ENCODE data around the gene SFSWAP.

The SFSWAP gene

DNA sequence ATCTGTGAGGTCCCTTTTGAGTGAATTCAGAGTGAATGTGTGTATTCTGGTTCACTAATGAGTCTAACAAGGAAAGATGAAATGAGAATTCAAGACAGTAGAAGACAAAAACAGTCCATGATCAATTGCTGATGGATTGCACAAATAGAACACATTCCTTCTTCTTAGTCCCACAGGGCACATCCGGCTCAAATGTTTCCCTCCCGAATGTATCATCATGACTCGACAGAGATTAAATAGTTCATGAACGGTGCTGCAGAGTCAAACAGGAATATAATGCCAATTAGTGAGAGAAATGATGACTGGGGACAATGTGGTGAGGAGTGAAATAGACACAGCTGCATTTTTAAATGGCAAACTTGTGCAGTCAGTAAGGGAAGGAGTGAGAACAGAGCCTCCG lies 11.5 kb upstream of the SFSWAP start:
- TF ChIP-seq FOXP2 (optimal IDR thresholded peaks at IDR 0.05; ENCODE audit: borderline replicate concordance, extremely low read depth, extremely low read length, insufficient read depth): no peak
- TF ChIP-seq TAF1 (IDR thresholded peaks at IDR 0.05; ENCODE audit: borderline replicate concordance, insufficient read depth, low read length): no peak
- TF ChIP-seq, protein P1, sequence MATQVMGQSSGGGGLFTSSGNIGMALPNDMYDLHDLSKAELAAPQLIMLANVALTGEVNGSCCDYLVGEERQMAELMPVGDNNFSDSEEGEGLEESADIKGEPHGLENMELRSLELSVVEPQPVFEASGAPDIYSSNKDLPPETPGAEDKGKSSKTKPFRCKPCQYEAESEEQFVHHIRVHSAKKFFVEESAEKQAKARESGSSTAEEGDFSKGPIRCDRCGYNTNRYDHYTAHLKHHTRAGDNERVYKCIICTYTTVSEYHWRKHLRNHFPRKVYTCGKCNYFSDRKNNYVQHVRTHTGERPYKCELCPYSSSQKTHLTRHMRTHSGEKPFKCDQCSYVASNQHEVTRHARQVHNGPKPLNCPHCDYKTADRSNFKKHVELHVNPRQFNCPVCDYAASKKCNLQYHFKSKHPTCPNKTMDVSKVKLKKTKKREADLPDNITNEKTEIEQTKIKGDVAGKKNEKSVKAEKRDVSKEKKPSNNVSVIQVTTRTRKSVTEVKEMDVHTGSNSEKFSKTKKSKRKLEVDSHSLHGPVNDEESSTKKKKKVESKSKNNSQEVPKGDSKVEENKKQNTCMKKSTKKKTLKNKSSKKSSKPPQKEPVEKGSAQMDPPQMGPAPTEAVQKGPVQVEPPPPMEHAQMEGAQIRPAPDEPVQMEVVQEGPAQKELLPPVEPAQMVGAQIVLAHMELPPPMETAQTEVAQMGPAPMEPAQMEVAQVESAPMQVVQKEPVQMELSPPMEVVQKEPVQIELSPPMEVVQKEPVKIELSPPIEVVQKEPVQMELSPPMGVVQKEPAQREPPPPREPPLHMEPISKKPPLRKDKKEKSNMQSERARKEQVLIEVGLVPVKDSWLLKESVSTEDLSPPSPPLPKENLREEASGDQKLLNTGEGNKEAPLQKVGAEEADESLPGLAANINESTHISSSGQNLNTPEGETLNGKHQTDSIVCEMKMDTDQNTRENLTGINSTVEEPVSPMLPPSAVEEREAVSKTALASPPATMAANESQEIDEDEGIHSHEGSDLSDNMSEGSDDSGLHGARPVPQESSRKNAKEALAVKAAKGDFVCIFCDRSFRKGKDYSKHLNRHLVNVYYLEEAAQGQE (IDR thresholded peaks at IDR 0.05; ENCODE audit: insufficient read depth in 1 of 2, low read depth in 2 of 2, low read length in 2 of 2): no peak
- TF ChIP-seq POLR2AphosphoS5 (IDR thresholded peaks at IDR 0.05; ENCODE audit: low read depth, low read length): no peak
- no peak for TF ChIP-seq SIN3A (IDR thresholded peaks at IDR 0.05; ENCODE audit: borderline replicate concordance, insufficient read depth, low read length)

DNA sequence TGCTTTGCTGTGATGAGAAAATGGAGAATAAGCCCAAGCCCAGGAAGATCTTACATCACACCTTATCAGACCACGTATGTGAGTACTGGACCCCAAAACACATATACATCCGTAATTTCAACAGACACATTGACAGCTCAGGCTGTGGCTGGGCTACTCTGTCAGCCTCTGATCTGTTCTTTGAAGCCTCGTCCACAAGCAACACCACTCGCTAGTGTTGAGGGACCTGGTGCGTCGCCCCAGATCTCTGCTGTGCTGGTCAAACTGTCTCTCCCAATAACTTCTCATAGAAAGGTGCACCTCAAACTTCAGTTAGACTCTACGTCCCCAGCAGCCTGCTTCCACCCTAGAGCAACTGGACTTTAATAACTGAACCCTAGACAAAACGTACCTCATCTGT lies 10.6 kb upstream of the SFSWAP start:
- TF ChIP-seq FOXP2 (optimal IDR thresholded peaks at IDR 0.05; ENCODE audit: borderline replicate concordance, extremely low read depth, extremely low read length, insufficient read depth) (no peak), TAF1 (IDR thresholded peaks at IDR 0.05; ENCODE audit: borderline replicate concordance, insufficient read depth, low read length) (no peak), POLR2AphosphoS5 (IDR thresholded peaks at IDR 0.05; ENCODE audit: low read depth, low read length) (no peak), SIN3A (IDR thresholded peaks at IDR 0.05; ENCODE audit: borderline replicate concordance, insufficient read depth, low read length) (no peak)
- TF ChIP-seq, protein P1 (IDR thresholded peaks at IDR 0.05; ENCODE audit: insufficient read depth in 1 of 2, low read depth in 2 of 2, low read length in 2 of 2): no peak

DNA sequence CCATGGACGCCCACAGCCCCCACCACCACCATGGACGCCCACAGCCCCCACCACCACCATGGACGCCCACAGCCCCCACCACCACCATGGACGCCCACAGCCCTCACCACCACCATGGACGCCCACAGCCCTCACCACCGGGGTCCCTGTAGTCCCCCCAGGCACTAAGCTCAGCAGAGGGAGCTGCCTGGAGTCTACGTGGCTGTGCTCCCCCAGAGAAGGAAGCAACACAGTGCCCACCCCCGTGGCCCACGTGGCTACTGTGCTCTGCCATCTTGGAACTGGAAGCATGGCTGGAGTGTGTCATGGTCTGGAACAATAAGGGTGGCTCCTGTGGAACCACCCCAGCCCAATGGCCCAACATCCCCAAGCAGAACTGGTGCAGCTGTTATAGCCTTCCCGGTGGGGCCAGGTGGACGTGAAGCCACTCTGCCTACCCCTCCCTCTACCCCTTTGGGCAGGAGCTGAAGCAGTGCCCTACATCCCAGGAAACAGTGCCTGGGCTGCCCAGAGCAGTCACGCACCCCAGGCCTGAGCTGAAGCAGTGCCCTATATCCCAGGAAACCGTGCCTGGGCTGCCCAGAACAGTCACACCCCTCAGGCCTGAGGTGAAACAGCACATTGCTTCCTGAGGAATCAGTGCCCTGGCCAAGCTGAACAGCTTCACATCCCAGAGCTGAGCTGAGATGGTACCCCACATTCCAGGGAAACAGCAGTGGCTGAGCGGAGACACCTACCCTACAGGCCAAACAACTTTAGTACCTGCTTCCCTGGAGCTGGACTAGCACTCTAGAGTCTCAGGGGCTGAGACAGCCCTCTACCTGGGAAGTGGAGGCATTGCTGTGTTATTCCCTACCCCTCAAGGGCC lies 9.0 kb upstream of the SFSWAP start:
- TF ChIP-seq, protein P1 (IDR thresholded peaks at IDR 0.05; ENCODE audit: insufficient read depth in 1 of 2, low read depth in 2 of 2, low read length in 2 of 2): no peak
- TF ChIP-seq SIN3A (IDR thresholded peaks at IDR 0.05; ENCODE audit: borderline replicate concordance, insufficient read depth, low read length) (no peak), FOXP2 (optimal IDR thresholded peaks at IDR 0.05; ENCODE audit: borderline replicate concordance, extremely low read depth, extremely low read length, insufficient read depth) (no peak), POLR2AphosphoS5 (IDR thresholded peaks at IDR 0.05; ENCODE audit: low read depth, low read length) (no peak), TAF1 (IDR thresholded peaks at IDR 0.05; ENCODE audit: borderline replicate concordance, insufficient read depth, low read length) (no peak)

DNA sequence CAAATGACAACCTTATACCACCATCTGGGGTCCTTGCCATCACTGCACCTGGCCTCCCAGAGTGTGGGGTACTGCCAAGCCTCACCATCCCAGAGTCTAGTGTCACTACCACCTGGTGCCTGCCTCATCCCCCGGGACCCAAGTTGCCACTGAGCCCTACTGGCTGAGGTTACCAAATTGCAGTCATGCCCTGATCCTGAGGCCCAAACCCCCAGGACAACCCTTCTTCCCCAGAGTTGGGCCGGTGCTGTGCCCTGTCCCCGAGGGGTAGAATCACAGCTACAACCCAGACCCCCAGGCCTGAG lies 8.4 kb upstream of the SFSWAP start:
- TF ChIP-seq, protein P1 (IDR thresholded peaks at IDR 0.05; ENCODE audit: insufficient read depth in 1 of 2, low read depth in 2 of 2, low read length in 2 of 2): no peak
- no peak for TF ChIP-seq SIN3A (IDR thresholded peaks at IDR 0.05; ENCODE audit: borderline replicate concordance, insufficient read depth, low read length)
- TF ChIP-seq FOXP2 (optimal IDR thresholded peaks at IDR 0.05; ENCODE audit: borderline replicate concordance, extremely low read depth, extremely low read length, insufficient read depth): no peak
- TF ChIP-seq POLR2AphosphoS5 (IDR thresholded peaks at IDR 0.05; ENCODE audit: low read depth, low read length): no peak
- no peak for TF ChIP-seq TAF1 (IDR thresholded peaks at IDR 0.05; ENCODE audit: borderline replicate concordance, insufficient read depth, low read length)
